Left ventricle myocardium inferior (tissue), 1 donor: ENCODE measurements around the gene EXOC3L4. TPM values are rescaled to one million over a fixed set of nuclear protein-coding genes. Genes with fewer than 3 reads are reported as not detected.

Experiments used
- DNase-seq: peaks from one replicate; pipeline ENCODE4 v3.0.0-alpha.2; 2020
- H3K27ac ChIP-seq: fragments of 200-600 bp; replicated peaks from 2 replicates; pipeline ENCODE4 v1.8.0; 2021
- H3K27me3 ChIP-seq: fragments of 200-600 bp; 2 replicates; pipeline ENCODE4 v1.8.0; 2021; ENCODE audit warnings: low read depth
- H3K36me3 ChIP-seq: fragments of 200-600 bp; 2 replicates; pipeline ENCODE4 v1.8.0; 2021
- H3K4me1 ChIP-seq: fragments of 200-600 bp; 2 replicates; pipeline ENCODE4 v1.8.0; 2021
- H3K4me3 ChIP-seq: fragments of 200-600 bp; 2 replicates; pipeline ENCODE4 v1.8.0; 2021; ENCODE audit warnings: mild to moderate bottlenecking, moderate library complexity
- H3K9me3 ChIP-seq: fragments of 200-600 bp; replicated peaks from 2 replicates; pipeline ENCODE4 v1.8.0; 2021
- intact Hi-C: fragments of 100-400 bp; cut with micrococcal nuclease; formaldehyde crosslinking; loops from one replicate; pipeline ENCODE4 v1.11.0; 2022
- total RNA-seq: library from RNA; stranded (reverse); fragmentation: NEBNext Ultra II Directional; extraction: Animal tissue kit (Norgen Biotek cat#: 25700); gene quantifications from one replicate; pipeline ENCODE4 v1.2.1, GENCODE V29; 2021
- TF ChIP-seq, protein P1 (sequence below): fragments of 200-600 bp; IDR thresholded peaks from 2 replicates; pipeline ENCODE4 v1.8.0; 2021; ENCODE audit warnings: antibody characterized with exemption, mild to moderate bottlenecking, borderline replicate concordance
- donor health status: DM: no; HTN: yes; CAD: no; lungs with severe emphysema.

Gene EXOC3L4
- total RNA-seq, 1 donor from 2014 or later, result 0.66 TPM

DNA sequence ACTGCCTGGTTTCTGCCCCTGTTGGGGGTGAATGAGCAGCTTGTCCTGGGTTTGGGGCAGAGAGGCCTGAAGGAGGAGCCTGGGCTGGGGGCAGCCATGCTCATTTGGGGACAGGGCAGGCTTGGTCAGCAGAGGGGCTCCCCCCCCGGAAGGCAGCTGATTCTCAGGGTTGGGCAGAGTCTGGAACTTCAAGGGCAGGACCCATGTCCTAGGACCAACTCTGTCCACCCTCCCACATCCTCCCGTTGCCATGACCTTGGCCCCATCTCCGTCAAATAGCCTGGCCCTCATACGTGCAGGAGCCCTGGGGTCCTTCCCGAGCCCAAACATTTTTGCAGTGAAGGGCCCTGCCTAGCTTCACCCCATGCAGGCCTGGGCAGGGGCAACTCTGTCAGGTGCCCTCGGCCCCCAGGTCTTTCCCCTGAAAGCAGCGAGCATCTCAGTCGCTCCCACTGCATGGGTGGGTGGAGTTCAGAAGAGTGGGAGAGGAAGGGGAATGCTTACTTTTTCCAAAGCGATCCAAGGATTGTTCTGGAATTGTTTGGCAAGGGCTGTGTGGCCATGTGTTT is 61.4 kb downstream of the EXOC3L4 start:
- H3K36me3 ChIP-seq, result no peaks in the 10 kb centered on the region
- no peak overlapping the region for H3K27ac ChIP-seq
- H3K27me3 ChIP-seq, result no peaks in the 10 kb centered on the region
- H3K4me1 ChIP-seq, result peaks cover 16% of the 10 kb centered on the region
- TF ChIP-seq, protein P1, sequence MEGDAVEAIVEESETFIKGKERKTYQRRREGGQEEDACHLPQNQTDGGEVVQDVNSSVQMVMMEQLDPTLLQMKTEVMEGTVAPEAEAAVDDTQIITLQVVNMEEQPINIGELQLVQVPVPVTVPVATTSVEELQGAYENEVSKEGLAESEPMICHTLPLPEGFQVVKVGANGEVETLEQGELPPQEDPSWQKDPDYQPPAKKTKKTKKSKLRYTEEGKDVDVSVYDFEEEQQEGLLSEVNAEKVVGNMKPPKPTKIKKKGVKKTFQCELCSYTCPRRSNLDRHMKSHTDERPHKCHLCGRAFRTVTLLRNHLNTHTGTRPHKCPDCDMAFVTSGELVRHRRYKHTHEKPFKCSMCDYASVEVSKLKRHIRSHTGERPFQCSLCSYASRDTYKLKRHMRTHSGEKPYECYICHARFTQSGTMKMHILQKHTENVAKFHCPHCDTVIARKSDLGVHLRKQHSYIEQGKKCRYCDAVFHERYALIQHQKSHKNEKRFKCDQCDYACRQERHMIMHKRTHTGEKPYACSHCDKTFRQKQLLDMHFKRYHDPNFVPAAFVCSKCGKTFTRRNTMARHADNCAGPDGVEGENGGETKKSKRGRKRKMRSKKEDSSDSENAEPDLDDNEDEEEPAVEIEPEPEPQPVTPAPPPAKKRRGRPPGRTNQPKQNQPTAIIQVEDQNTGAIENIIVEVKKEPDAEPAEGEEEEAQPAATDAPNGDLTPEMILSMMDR, result no peak
- no peak for DNase-seq
- no peaks in the 10 kb centered on the region for H3K9me3 ChIP-seq
- H3K4me3 ChIP-seq, result no peak overlapping the region
- intact Hi-C loops, result no loop called here

DNA sequence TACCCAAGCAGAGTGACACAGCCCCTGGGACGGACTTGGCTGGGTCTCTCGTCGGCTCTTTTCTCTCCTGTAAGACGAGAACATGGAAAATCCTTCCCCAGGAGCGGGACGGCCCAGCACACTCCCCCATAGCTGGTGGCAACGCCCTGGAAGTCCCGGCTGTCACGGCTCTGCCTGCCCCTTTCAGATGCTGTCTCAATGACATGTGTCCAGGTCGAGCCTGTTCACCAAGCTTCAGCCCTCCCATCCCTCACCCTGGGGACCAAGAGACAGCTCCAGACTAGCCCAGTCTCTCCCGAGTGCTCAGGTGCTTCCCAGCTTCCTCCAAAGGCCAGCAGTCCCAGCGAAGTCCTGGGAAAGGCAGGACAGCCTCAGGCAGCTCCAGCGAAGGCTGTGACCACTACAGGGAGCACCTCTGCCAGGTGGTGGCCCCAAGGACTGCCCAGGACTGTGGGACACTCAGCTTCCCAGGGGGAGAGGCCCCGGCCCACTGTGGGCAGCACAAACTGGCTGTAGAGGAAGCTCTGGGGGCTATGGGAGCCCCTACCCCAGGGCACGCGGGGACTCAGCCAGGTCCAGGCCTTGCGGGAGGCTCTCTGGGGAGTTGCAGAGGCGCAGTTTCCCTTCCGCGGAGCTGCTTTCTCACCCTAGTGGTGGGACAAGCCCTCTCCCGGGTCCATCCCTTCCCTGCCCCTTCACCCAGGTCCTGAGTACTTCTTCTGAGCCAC is 62.3 kb downstream of the EXOC3L4 start:
- Histone ChIP-seq H3K4me3 (no peak overlapping the region), H3K9me3 (no peaks in the 10 kb centered on the region), H3K27me3 (no peaks in the 10 kb centered on the region), H3K4me1 (peaks cover 17% of the 10 kb centered on the region), H3K27ac (no peak overlapping the region), H3K36me3 (no peaks in the 10 kb centered on the region)
- no peak for DNase-seq
- intact Hi-C loops, result no loop called here
- TF ChIP-seq, protein P1, result no peak

DNA sequence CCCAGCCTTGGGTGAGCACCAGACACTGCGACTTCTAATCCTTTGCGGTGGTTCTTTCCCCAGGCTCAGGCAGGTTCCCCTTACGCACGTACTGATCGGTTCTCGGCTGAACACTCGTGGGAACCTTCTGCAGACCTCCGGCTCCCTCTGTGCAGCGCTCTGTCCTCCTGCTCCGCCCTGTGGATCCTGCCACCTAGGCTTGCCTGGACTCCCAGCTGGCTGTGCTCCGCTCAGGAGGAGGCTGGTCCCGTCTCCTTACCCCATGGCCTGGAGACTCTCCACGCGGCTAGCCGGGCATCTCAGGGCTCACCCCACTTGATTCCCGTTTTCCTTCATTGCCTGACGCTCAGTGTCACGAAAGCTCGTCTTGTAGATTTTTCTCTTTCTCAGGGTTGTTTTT is 63.4 kb downstream of the EXOC3L4 start:
- no peak for DNase-seq
- Histone ChIP-seq H3K36me3 (no peaks in the 10 kb centered on the region), H3K27ac (no peak overlapping the region), H3K9me3 (no peaks in the 10 kb centered on the region), H3K27me3 (no peaks in the 10 kb centered on the region), H3K4me1 (peaks cover 17% of the 10 kb centered on the region), H3K4me3 (no peak overlapping the region)
- intact Hi-C loops, result no loop called here
- TF ChIP-seq, protein P1, result no peak

DNA sequence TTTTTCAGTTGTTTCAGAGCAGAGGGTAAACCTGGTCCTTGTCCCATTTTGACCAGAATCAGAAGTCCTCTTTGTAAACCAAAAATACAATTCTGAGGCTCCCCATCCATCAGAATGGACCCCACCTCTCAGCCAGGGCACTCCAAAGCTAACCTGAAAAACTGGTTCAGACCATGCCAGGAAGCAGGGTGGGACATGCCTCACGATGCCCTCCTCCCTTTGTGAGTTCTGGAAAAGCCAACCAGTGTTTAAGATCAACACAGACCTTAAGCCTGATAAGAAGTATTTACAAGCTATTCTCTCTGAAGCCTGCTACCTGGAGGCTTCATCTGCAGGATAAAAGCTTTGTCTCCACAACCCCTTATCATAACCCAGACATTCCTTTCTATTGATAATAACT is 64.2 kb downstream of the EXOC3L4 start:
- peaks cover 17% of the 10 kb centered on the region for H3K4me1 ChIP-seq
- no peaks in the 10 kb centered on the region for H3K27me3 ChIP-seq
- no peak overlapping the region for H3K4me3 ChIP-seq
- H3K27ac ChIP-seq, result no peak overlapping the region
- no peak for DNase-seq
- TF ChIP-seq, protein P1, result no peak
- no peaks in the 10 kb centered on the region for H3K36me3 ChIP-seq
- intact Hi-C loops, result no loop called here
- H3K9me3 ChIP-seq, result no peaks in the 10 kb centered on the region

Other genes starting within 250 kb of the EXOC3L4 start
- gene AMN, start 172.1 kb upstream of the EXOC3L4 start, total RNA-seq, result not detected
- gene CDC42BPB, start 37.2 kb upstream of the EXOC3L4 start, total RNA-seq, result 67.1 TPM
- gene LBHD2, start 10.5 kb upstream of the EXOC3L4 start, total RNA-seq, result not detected
- gene TNFAIP2, start 28.7 kb downstream of the EXOC3L4 start, total RNA-seq, result 40.1 TPM
- 260 TPM for gene EIF5, start 239.5 kb downstream of the EXOC3L4 start, total RNA-seq